ENCODE data around the gene CAMTA1.

CAMTA1 gene

GRCh38 chr1:7015022-7015421, 229.8 kb downstream of the CAMTA1 start:
- in situ Hi-C loops (cut with MboI; ENCODE audit: low sequenced_read_pairs), result no loop called here

GRCh38 chr1:7018351-7018750, 233.1 kb downstream of the CAMTA1 start:
- in situ Hi-C loops (cut with MboI; ENCODE audit: low sequenced_read_pairs), result no loop called here

GRCh38 chr1:7018826-7019225, 233.6 kb downstream of the CAMTA1 start:
- in situ Hi-C loops (cut with MboI; ENCODE audit: low sequenced_read_pairs), result no loop called here

GRCh38 chr1:7019510-7019909, 234.3 kb downstream of the CAMTA1 start:
- in situ Hi-C loops (cut with MboI; ENCODE audit: low sequenced_read_pairs), result no loop called here

GRCh38 chr1:7022058-7022457, 236.8 kb downstream of the CAMTA1 start:
- in situ Hi-C loops (cut with MboI; ENCODE audit: low sequenced_read_pairs), result no loop called here

- in situ Hi-C loops (cut with MboI; ENCODE audit: low sequenced_read_pairs), result no loop called here
Measured at GRCh38 chr1:7025013-7025412, 239.8 kb downstream of the CAMTA1 start.

GRCh38 chr1:7026169-7026568, 240.9 kb downstream of the CAMTA1 start:
- in situ Hi-C loops (cut with MboI; ENCODE audit: low sequenced_read_pairs), result no loop called here

GRCh38 chr1:7032992-7033391, 247.7 kb downstream of the CAMTA1 start:
- in situ Hi-C loops (cut with MboI; ENCODE audit: low sequenced_read_pairs), result no loop called here

GRCh38 chr1:7036386-7036785, 251.1 kb downstream of the CAMTA1 start:
- in situ Hi-C loops (cut with MboI; ENCODE audit: low sequenced_read_pairs), result no loop called here

GRCh38 chr1:7039590-7040220, 254.5 kb downstream of the CAMTA1 start:
- in situ Hi-C loops (cut with MboI; ENCODE audit: low sequenced_read_pairs), result no loop called here

- in situ Hi-C loops (cut with MboI; ENCODE audit: low sequenced_read_pairs), result no loop called here
Measured at GRCh38 chr1:7040969-7041695, 255.9 kb downstream of the CAMTA1 start.

- in situ Hi-C loops (cut with MboI; ENCODE audit: low sequenced_read_pairs), result no loop called here
Measured at GRCh38 chr1:7042322-7043190, 257.3 kb downstream of the CAMTA1 start.

GRCh38 chr1:7043191-7043549, 257.9 kb downstream of the CAMTA1 start:
- in situ Hi-C loops (cut with MboI; ENCODE audit: low sequenced_read_pairs), result no loop called here

- in situ Hi-C loops (cut with MboI; ENCODE audit: low sequenced_read_pairs), result no loop called here
Measured at GRCh38 chr1:7043719-7044535, 258.7 kb downstream of the CAMTA1 start.

GRCh38 chr1:7045897-7046296, 260.6 kb downstream of the CAMTA1 start:
- in situ Hi-C loops (cut with MboI; ENCODE audit: low sequenced_read_pairs), result no loop called here

- in situ Hi-C loops (cut with MboI; ENCODE audit: low sequenced_read_pairs), result no loop called here
Measured at GRCh38 chr1:7046314-7046713, 261.1 kb downstream of the CAMTA1 start.

GRCh38 chr1:7046891-7047290, 261.6 kb downstream of the CAMTA1 start:
- in situ Hi-C loops (cut with MboI; ENCODE audit: low sequenced_read_pairs), result no loop called here

GRCh38 chr1:7047866-7048265, 262.6 kb downstream of the CAMTA1 start:
- in situ Hi-C loops (cut with MboI; ENCODE audit: low sequenced_read_pairs), result no loop called here

- in situ Hi-C loops (cut with MboI; ENCODE audit: low sequenced_read_pairs), result no loop called here
Measured at GRCh38 chr1:7048395-7048794, 263.1 kb downstream of the CAMTA1 start.

GRCh38 chr1:7049913-7050625, 264.8 kb downstream of the CAMTA1 start:
- in situ Hi-C loops (cut with MboI; ENCODE audit: low sequenced_read_pairs), result loop anchor here (25.0 kb wide), 1 partner anchor 338 kb away; the partner anchor contains the start of gene DNAJC11
